Measurements from ENCODE around the gene METAP1D. TPM values are rescaled to one million over a fixed set of nuclear protein-coding genes. Genes with fewer than 3 reads are reported as not detected.

The METAP1D gene
- polyA plus RNA-seq (2012; ENCODE audit: insufficient read depth, insufficient read length, low read depth): 6.7 TPM

GRCh38 chr2:171999604-172000469 is at the start of gene METAP1D:
Gene METAP1D, plus strand, starts transcription at chr2:171999953. Its CDS starts 17 bp downstream, at chr2:171999970.
- no peaks in the 10 kb centered on the region for H3K36me3 ChIP-seq
- H3K9me3 ChIP-seq: no peaks in the 10 kb centered on the region
- H3K27me3 ChIP-seq: no peaks in the 10 kb centered on the region
- DNase-seq: peak; percentile 91
- peak within 1 kb of the TSS; percentile 75 for H3K4me3 ChIP-seq (ENCODE audit: low read depth, low read length)
- TF ChIP-seq CTCF (IDR thresholded peaks at IDR 0.05; ENCODE audit: low read depth, low read length): no peak
- H3K4me1 ChIP-seq: no peaks in the 10 kb centered on the region

GRCh38 chr2:171952276-171952675 is 47.5 kb upstream of the METAP1D start:
- no peaks in the 10 kb centered on the region for H3K27me3 ChIP-seq
- no peaks in the 10 kb centered on the region for H3K36me3 ChIP-seq
- no peaks in the 10 kb centered on the region for H3K4me1 ChIP-seq
- no peak for DNase-seq
- TF ChIP-seq CTCF (IDR thresholded peaks at IDR 0.05; ENCODE audit: low read depth, low read length): no peak
- no peak overlapping the region for H3K4me3 ChIP-seq (ENCODE audit: low read depth, low read length)
- no peaks in the 10 kb centered on the region for H3K9me3 ChIP-seq

GRCh38 chr2:171952748-171953147 is 47.0 kb upstream of the METAP1D start:
- H3K36me3 ChIP-seq: no peaks in the 10 kb centered on the region
- TF ChIP-seq CTCF (IDR thresholded peaks at IDR 0.05; ENCODE audit: low read depth, low read length): no peak
- H3K4me1 ChIP-seq: no peaks in the 10 kb centered on the region
- no peaks in the 10 kb centered on the region for H3K9me3 ChIP-seq
- H3K4me3 ChIP-seq (ENCODE audit: low read depth, low read length): no peak overlapping the region
- H3K27me3 ChIP-seq: no peaks in the 10 kb centered on the region
- DNase-seq: no peak

DNA sequence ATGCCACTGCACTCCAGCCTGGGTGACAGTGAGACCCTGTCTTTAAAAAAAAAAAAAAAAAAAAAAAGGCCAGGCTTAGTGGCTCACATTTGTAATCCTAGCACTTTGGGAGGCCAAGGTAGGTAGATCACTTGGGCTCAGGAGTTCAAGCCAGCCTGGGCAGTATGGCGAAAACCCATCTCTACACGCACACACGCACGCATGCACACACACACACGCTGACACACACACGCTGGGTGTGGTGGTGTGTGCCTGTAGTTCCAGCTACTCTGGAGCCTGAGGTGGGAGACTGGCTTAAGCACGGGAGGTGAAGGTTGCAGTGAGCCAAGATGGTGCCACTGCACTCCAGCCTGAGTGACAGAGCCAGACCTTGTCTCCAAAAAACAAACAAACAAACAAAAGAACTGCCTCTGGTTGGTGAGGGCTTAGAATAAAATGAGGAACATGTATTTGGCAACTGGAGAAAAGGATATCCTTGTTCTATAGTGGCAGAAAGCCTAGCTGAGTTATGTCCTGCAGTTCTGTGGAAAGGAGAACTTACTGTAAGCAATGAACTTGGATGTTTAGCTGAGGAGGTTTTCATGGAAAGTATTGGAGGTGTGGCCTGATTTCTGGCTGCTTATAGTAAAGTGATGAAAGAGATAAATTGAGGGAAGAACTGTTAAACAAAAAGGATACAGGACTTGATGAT is 43.5 kb upstream of the METAP1D start:
- DNase-seq: no peak
- H3K9me3 ChIP-seq: no peaks in the 10 kb centered on the region
- H3K36me3 ChIP-seq: no peaks in the 10 kb centered on the region

DNA sequence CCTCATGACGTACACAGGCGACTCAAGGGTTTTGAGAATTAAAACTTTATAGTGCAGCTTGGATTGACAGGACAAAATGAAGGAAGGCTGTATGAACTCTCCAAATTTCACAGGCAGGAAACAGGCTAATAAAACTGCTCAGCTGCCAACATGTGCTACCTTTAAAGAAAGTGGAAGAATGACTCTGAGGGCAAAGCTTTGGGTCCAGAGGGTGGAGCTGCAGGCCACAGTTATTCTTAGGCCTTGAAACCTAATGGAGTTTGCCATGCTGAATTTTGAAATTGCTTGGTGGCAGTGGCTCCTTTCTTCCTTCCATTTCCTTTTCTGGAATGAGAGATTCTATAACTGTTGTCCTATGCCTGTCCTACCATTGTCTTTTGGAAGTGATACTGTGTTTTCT is 42.7 kb upstream of the METAP1D start:
- TF ChIP-seq CTCF (IDR thresholded peaks at IDR 0.05; ENCODE audit: low read depth, low read length): no peak
- no peaks in the 10 kb centered on the region for H3K4me1 ChIP-seq
- no peak for DNase-seq
- H3K36me3 ChIP-seq: no peaks in the 10 kb centered on the region
- no peaks in the 10 kb centered on the region for H3K27me3 ChIP-seq
- no peak overlapping the region for H3K4me3 ChIP-seq (ENCODE audit: low read depth, low read length)
- H3K9me3 ChIP-seq: no peaks in the 10 kb centered on the region

More for the DNA sequence above, 43.5 kb upstream of the METAP1D start:
- no peaks in the 10 kb centered on the region for H3K27me3 ChIP-seq
- H3K4me1 ChIP-seq: no peaks in the 10 kb centered on the region
- H3K4me3 ChIP-seq (ENCODE audit: low read depth, low read length): no peak overlapping the region
- TF ChIP-seq CTCF (IDR thresholded peaks at IDR 0.05; ENCODE audit: low read depth, low read length): no peak

DNA sequence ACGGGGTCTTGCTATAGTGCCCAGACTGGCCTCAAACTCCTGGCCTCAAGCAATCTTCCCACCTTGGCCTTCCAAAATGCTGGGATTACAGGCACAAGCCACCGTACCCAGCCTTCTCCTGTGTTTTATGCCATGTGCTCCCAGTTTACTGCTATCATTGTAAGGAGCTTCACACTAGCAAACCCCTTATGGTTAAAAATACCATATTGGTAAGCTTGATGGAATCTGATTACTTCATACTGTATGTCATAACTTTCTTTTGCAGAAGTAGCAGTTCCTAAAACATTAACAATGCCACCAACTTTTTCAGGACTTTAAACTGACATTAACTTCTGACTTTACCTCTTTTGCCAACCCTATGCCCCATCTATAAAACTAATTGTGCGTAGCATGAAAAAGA is 41.3 kb upstream of the METAP1D start:
- Histone ChIP-seq H3K4me1 (no peaks in the 10 kb centered on the region), H3K9me3 (no peaks in the 10 kb centered on the region), H3K36me3 (no peaks in the 10 kb centered on the region), H3K4me3 (ENCODE audit: low read depth, low read length) (no peak overlapping the region), H3K27me3 (no peaks in the 10 kb centered on the region)
- no peak for TF ChIP-seq CTCF (IDR thresholded peaks at IDR 0.05; ENCODE audit: low read depth, low read length)
- DNase-seq: no peak
